GM12873 (cell line): ENCODE data around the gene NKX1-1.

ENCODE experiments used
- TF ChIP-seq, protein P1 (sequence below): IDR thresholded peaks from 2 replicates; pipeline ENCODE4 v1.5.1; 2012; ENCODE audit warnings: low read depth, mild to moderate bottlenecking, moderate library complexity, low read length, control low read depth; ENCODE audit not compliant: insufficient read depth; ENCODE audit errors: missing control alignments

NKX1-1 gene

GRCh38 chr4:1448589-1449420 is 42.6 kb upstream of the NKX1-1 start:
- TF ChIP-seq, protein P1, sequence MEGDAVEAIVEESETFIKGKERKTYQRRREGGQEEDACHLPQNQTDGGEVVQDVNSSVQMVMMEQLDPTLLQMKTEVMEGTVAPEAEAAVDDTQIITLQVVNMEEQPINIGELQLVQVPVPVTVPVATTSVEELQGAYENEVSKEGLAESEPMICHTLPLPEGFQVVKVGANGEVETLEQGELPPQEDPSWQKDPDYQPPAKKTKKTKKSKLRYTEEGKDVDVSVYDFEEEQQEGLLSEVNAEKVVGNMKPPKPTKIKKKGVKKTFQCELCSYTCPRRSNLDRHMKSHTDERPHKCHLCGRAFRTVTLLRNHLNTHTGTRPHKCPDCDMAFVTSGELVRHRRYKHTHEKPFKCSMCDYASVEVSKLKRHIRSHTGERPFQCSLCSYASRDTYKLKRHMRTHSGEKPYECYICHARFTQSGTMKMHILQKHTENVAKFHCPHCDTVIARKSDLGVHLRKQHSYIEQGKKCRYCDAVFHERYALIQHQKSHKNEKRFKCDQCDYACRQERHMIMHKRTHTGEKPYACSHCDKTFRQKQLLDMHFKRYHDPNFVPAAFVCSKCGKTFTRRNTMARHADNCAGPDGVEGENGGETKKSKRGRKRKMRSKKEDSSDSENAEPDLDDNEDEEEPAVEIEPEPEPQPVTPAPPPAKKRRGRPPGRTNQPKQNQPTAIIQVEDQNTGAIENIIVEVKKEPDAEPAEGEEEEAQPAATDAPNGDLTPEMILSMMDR, result no peak

DNA sequence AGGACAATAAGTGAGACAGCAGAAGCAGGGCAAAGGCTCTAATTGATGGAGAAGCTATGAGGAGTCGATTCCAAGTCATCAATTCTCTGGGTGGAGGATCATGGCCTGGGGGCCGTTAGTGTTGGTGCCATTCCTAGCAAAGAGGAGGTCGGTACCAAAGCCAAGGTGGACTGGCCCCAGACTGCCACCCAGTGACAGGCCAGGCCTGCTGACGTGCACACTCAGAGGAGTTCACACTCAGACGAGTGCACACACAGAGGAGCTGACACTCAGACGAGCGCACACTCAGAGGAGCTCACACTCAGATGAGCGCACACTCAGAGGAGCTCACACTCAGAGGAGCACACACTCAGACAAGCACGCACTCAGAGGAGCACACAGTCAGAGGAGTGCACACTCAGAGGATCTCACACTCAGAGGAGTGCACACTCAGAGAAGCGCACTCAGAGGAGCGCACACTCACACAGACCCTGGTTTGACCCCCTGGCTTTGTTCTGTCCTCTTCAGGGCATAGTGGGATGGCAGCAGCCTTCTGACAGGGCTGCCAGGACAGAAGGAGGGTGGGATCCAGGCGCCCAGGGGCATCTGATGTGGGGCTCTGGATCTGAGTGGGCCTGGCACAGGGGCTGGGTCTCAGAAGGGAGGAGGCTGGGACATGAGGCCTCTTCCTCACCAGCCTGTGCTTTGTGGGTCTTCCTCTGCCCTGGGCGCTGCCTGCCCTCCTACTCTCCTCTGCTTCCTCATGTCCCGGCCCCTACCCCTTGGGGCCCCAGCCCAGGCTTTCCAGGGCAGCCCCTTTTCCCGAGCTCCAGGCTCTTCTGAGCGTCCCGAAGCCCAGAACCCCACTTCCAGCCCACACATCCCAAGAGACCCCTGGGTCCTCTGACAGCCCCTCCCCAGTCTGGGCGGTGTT is 41.7 kb upstream of the NKX1-1 start:
- TF ChIP-seq, protein P1, result no peak

- TF ChIP-seq, protein P1, result no peak
These were observed 40.5 kb upstream of the NKX1-1 start for GRCh38 chr4:1446502-1447386.

DNA sequence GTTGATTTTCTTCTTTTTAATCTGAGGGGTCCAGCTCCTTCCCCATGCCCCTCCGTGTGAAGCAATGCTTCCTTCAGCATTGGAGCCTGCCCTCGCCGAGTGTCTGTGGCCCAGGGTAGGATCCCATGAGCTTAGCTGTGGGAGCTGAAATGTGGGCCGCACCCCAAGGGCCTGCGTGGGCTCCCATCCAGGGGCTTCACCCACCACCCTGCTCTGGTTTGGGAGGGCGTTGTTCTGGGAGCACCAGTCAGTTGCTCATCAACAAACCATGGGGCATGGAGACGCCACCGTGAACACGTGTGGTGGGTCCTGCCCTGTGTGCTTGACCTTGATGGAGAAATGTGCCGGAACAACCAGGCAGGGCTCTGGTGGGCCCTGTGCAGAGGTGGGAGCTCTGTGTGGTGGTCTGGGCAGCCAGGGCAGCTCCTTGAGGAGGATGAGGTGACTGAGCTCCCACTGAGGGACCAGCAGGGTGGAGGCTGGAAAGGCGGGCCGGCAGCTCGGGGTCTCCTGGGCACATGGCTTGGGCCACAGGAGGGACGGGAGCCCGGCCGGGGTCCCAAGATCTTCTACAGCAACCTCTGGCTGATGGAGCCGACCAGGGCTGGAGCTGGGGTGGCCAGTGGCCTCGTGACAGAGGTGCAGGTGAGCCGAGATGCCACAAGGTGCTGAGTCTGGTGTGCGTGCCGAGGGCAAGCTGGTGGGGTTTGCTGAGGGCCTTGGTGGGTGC is 39.6 kb upstream of the NKX1-1 start:
- TF ChIP-seq, protein P1, result no peak

DNA sequence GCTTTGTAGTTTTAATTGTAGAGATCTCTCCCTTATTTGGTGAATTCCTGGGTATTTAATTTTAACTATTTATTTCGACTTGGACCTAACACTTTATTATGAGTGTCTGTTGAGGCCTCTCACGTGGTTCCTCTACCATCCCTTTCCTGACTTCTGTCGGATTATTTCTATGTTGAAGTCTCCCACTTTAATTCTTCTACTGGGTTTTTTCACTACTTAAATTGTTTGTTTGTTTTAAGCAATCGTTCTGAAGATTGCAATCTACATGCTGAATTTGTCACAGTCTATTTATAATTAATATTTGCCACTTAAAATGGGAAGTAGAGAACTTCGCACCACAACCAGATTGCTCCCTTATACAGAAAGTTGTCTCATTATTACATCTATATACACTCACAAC is 20.8 kb upstream of the NKX1-1 start:
- TF ChIP-seq, protein P1, result no peak

GRCh38 chr4:1421657-1422056 is 15.4 kb upstream of the NKX1-1 start:
- TF ChIP-seq, protein P1, result no peak
